B cell (primary cell): ENCODE measurements around the gene SPON2. TPM values are rescaled to one million over a fixed set of nuclear protein-coding genes. Genes with fewer than 3 reads are reported as not detected.

Experiments
- ATAC-seq: fragments of 200-7000 bp; cut with Tn5 transposase; one replicate; pipeline ENCODE4 v1.10.0; 2021; ENCODE audit warnings: low read depth, mild to moderate bottlenecking, moderate number of reproducible peaks, moderate library complexity
- CTCF ChIA-PET: fragments of 350-600 bp; sonication (Branson Sonifier 250); formaldehyde crosslinking; loops from one replicate; lab custom pipeline; 2021; ENCODE audit warnings: antibody characterized with exemption, inconsistent platforms; lab: Charles Lee
- POLR2A ChIA-PET: fragments of 350-600 bp; sonication (Branson Sonifier 250); formaldehyde crosslinking; loops from one replicate; lab custom pipeline; 2021; ENCODE audit warnings: antibody characterized with exemption; lab: Charles Lee
- DNase-seq: peaks from one replicate; pipeline ENCODE4 v3.0.0; 2013
- H2AFZ ChIP-seq: 2 replicates; pipeline ENCODE4 v1.6.1; 2012; ENCODE audit warnings: mild to moderate bottlenecking, low read depth, low read length; ENCODE audit not compliant: insufficient read depth, poor library complexity, severe bottlenecking
- H3K27ac ChIP-seq, 2 donors: 1 replicate in 1 of 2; 2 replicates in 1 of 2; pipeline ENCODE4 v1.5.1; 2012 to 2013; ENCODE audit warnings: low read length in 2 of 2, mild to moderate bottlenecking in 2 of 2, moderate library complexity in 1 of 2
- H3K27me3 ChIP-seq, 4 experiments: fragments of 200-600 bp in 1 of 4; sonication (generic) in 1 of 4; replicated peaks in 1 of 4; 1 replicate in 2 of 4; 2 replicates in 2 of 4; pipeline versions ENCODE4 v1.6.1 to v1.7.0; 2013 to 2016; ENCODE audit warnings: low read length in 3 of 4, mild to moderate bottlenecking in 2 of 4, mixed read lengths in 1 of 4, moderate library complexity in 1 of 4; ENCODE audit not compliant: insufficient read depth in 4 of 4, control insufficient read depth in 3 of 4; ENCODE audit errors: control extremely low read depth in 1 of 4
- H3K36me3 ChIP-seq, 2 experiments: replicated peaks in 1 of 2; 1 replicate in 1 of 2; 2 replicates in 1 of 2; pipeline versions ENCODE4 v1.6.1 to v1.7.1; 2013; ENCODE audit warnings: low read length in 1 of 2; ENCODE audit not compliant: insufficient read depth in 2 of 2, control insufficient read depth in 1 of 2; ENCODE audit errors: control extremely low read depth in 1 of 2, extremely low read depth in 1 of 2
- H3K4me1 ChIP-seq, 2 donors: fragments of 200-600 bp in 1 of 2; sonication (generic) in 1 of 2; 1 replicate in 1 of 2; 2 replicates in 1 of 2; pipeline versions ENCODE4 v1.5.1 to v1.6.1; 2013 to 2017; ENCODE audit warnings: low read length in 2 of 2; ENCODE audit not compliant: control insufficient read depth in 2 of 2, insufficient read depth in 2 of 2
- H3K4me2 ChIP-seq: replicated peaks from 2 replicates; pipeline ENCODE3; 2012; ENCODE audit warnings: mild to moderate bottlenecking, low read depth, low read length; ENCODE audit not compliant: poor library complexity, severe bottlenecking
- H3K4me3 ChIP-seq, 5 experiments: fragments of 200-600 bp in 1 of 5; sonication (generic) in 1 of 5; 1 replicate in 3 of 5; 2 replicates in 2 of 5; pipeline versions ENCODE4 v1.5.1 to v1.7.0; 2011 to 2016; ENCODE audit warnings: low read length in 4 of 5, mild to moderate bottlenecking in 4 of 5, low read depth in 2 of 5, control low read depth in 1 of 5, moderate library complexity in 1 of 5; ENCODE audit not compliant: insufficient read depth in 1 of 5; ENCODE audit errors: control extremely low read depth in 1 of 5, extremely low read depth in 1 of 5
- H3K79me2 ChIP-seq: fragments of 200-600 bp; sonication (generic); one replicate; pipeline ENCODE4 v1.6.0; 2016; ENCODE audit warnings: low read length; ENCODE audit not compliant: control insufficient read depth, insufficient read depth
- H3K9ac ChIP-seq: fragments of 200-600 bp; sonication (generic); 2 replicates; pipeline ENCODE4 v1.6.1; 2017; ENCODE audit warnings: mild to moderate bottlenecking, low read length, moderate library complexity
- H3K9me3 ChIP-seq, 3 donors: one replicate each; pipeline versions ENCODE4 v1.6.1 to v1.7.1; 2013; ENCODE audit warnings: low read length in 2 of 3; ENCODE audit not compliant: control insufficient read depth in 2 of 3, insufficient read depth in 1 of 3; ENCODE audit errors: control extremely low read depth in 1 of 3
- H4K20me1 ChIP-seq: 2 replicates; pipeline ENCODE4 v1.6.0; 2012; ENCODE audit warnings: mild to moderate bottlenecking, low read length; ENCODE audit not compliant: insufficient read depth, control insufficient read depth, poor library complexity, severe bottlenecking
- H3K27ac Mint-ChIP-seq: one replicate; pipeline ENCODE4 v1.8.0; 2021; ENCODE audit warnings: mixed read lengths
- H3K27me3 Mint-ChIP-seq: one replicate; pipeline ENCODE4 v1.8.0; 2021; ENCODE audit warnings: mixed read lengths
- H3K4me1 Mint-ChIP-seq: one replicate; pipeline ENCODE4 v1.8.0; 2021; ENCODE audit warnings: mixed read lengths
- H3K4me3 Mint-ChIP-seq: one replicate; pipeline ENCODE4 v1.8.0; 2021; ENCODE audit warnings: mixed read lengths
- H3K9me3 Mint-ChIP-seq: one replicate; pipeline ENCODE4 v1.8.0; 2022; ENCODE audit warnings: mixed read lengths; ENCODE audit not compliant: insufficient read depth
- CTCF ChIP-seq: fragments of 200-600 bp; IDR thresholded peaks from one replicate; pipeline ENCODE4 v1.8.0; 2022; ENCODE audit warnings: antibody characterized with exemption, mild to moderate bottlenecking
- EZH2 ChIP-seq: IDR thresholded peaks from 2 replicates; pipeline ENCODE4 v1.6.1; 2012; ENCODE audit warnings: borderline replicate concordance, low read depth, mild to moderate bottlenecking, moderate library complexity, low read length; ENCODE audit not compliant: insufficient read depth, poor library complexity, severe bottlenecking
- WGBS: methylation state at CpG from one replicate; pipeline ENCODE4 v1.1.5; 2013; ENCODE audit warnings: missing lambda C conversion rate; ENCODE audit not compliant: insufficient coverage; 5-methylcytosine and 5-hydroxymethylcytosine counted together
- intact Hi-C: fragments of 100-400 bp; cut with micrococcal nuclease; formaldehyde crosslinking; loops from one replicate; pipeline ENCODE4 v1.10.0; 2022
- polyA plus RNA-seq: library from polyadenylated mRNA; depleted of rRNA; stranded (reverse); fragments of >200 nt; gene quantifications from 2 replicates; pipeline ENCODE4 v1.2.3, GENCODE V29; 2012
- total RNA-seq, 2 donors: library from RNA; stranded (reverse); fragments of 120-200 nt in 1 of 2; gene quantifications; 1 replicate in 1 of 2; 2 replicates in 1 of 2; pipeline versions ENCODE4 v1.2.3 to v1.2.4, GENCODE V29; 2013 to 2022

The SPON2 gene
- total and polyA plus RNA-seq, 2 donors (not counting 1 experiment from before 2014, with no cell fraction given): 3.8 to 5.1 TPM

DNA sequence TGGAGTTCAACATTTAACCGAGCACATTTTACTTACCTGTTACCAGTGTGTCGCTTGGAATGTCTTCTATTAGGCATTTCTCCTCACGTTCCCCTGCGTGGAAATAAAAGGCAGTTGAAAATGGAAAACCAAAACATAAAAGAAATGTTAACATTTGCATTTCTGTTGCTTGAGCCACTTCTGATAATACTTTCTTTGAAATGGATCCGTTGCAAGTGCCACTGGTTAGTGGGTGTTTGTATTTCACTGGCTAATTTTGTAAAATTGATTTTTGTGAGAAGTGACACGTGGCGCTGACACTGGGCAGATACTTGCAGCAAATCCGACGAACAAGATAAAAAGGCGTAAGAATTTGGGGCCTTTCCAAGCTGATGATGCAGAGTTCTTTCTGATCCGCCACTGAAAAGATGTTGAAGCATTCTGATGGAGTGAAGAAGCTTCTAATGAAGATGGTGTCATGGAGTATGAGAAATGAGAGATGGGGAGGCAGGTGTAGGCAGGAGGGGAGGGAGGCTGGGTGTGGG is 18.8 kb downstream of the SPON2 start:
- no peak overlapping the region for H3K4me2 ChIP-seq
- POLR2A ChIA-PET: no interaction called here

DNA sequence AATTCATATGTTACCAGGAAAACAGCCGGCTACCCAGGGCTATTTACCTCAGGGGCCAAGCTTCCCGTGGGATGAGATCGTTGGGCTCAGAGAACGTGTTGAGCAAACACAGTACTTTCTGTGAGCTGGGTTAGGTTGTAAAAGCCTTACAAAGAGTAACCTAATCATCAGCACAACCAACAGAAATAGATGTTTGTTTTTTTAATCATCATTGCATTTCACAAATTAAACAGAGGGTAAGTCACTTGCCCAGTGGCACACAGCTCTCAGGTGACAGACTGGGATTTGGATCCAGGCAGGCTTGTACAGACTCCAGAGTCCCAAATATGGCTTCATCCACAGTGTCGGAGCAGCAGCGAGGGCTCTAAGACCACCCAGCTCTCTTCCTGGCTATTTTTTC is 20.1 kb downstream of the SPON2 start:
- CTCF ChIA-PET: interaction anchor here (1.1 kb wide), 1 partner anchor 21 kb away, joined by 4 read pairs; no protein-coding TSS in a partner anchor
- H4K20me1 ChIP-seq: no peaks in the 10 kb centered on the region
- Mint-ChIP-seq H3K27me3 (peaks cover 18% of the 10 kb centered on the region), H3K4me1 (no peaks in the 10 kb centered on the region), H3K9me3 (no peaks in the 10 kb centered on the region), H3K27ac (no peak overlapping the region), H3K4me3 (no peak overlapping the region)
- H3K79me2 ChIP-seq: no peaks in the 10 kb centered on the region
- H3K4me3 ChIP-seq: no peak overlapping the region
- no peak overlapping the region for H3K4me2 ChIP-seq
- intact Hi-C loops: no loop called here
- no peaks in the 10 kb centered on the region for H3K36me3 ChIP-seq
- H3K9me3 ChIP-seq: peaks cover 0 to 27% (median 0%) of the 10 kb centered on the region in 3 donors
- ATAC-seq (no peak), DNase-seq (no peak)
- TF ChIP-seq EZH2: no peak
- TF ChIP-seq CTCF: no peak
- no peaks in the 10 kb centered on the region for H3K27me3 ChIP-seq
- H3K4me1 ChIP-seq: peaks cover 8 to 9% of the 10 kb centered on the region in 2 donors
- H3K27ac ChIP-seq: no peak overlapping the region
- H2AFZ ChIP-seq: no peak overlapping the region
- POLR2A ChIA-PET: no interaction called here
- H3K9ac ChIP-seq: no peak overlapping the region
- WGBS: 76% methylated on average over 2 of the region's 6 CpGs

More for the DNA sequence above, 18.8 kb downstream of the SPON2 start:
- intact Hi-C loops: no loop called here
- no peak overlapping the region for H3K4me3 Mint-ChIP-seq
- H3K27ac Mint-ChIP-seq: no peak overlapping the region
- Histone ChIP-seq H3K36me3 (no peaks in the 10 kb centered on the region), H3K9ac (no peak overlapping the region), H3K27ac (no peak overlapping the region), H3K4me3 (no peak overlapping the region), H3K9me3 (peaks cover 0 to 27% (median 10%) of the 10 kb centered on the region in 3 donors), H3K27me3 (no peaks in the 10 kb centered on the region), H3K79me2 (no peaks in the 10 kb centered on the region), H4K20me1 (no peaks in the 10 kb centered on the region), H2AFZ (no peak overlapping the region), H3K4me1 (peaks cover 8 to 9% of the 10 kb centered on the region in 2 donors)
- CTCF ChIA-PET: no interaction called here
- 87% methylated on average over 7 of the region's 11 CpGs for WGBS
- TF ChIP-seq CTCF: no peak
- TF ChIP-seq EZH2: no peak
- H3K27me3 Mint-ChIP-seq: peaks cover 22% of the 10 kb centered on the region
- ATAC-seq: no peak
- H3K4me1 Mint-ChIP-seq: no peaks in the 10 kb centered on the region
- DNase-seq: no peak
- H3K9me3 Mint-ChIP-seq: peaks cover 3% of the 10 kb centered on the region
